Stimulated activated CD8-positive, alpha-beta memory T cell treated with anti-CD3 and anti-CD28 coated beads, Interleukin-15, amount 100 ng/mL, for 24 hours (primary cell): ENCODE results near the gene F13A1.

Experiments used
- DNase-seq: peaks from one replicate; pipeline ENCODE4 v3.0.0-alpha.2; 2020; ENCODE audit warnings: low read depth

Gene F13A1

DNA sequence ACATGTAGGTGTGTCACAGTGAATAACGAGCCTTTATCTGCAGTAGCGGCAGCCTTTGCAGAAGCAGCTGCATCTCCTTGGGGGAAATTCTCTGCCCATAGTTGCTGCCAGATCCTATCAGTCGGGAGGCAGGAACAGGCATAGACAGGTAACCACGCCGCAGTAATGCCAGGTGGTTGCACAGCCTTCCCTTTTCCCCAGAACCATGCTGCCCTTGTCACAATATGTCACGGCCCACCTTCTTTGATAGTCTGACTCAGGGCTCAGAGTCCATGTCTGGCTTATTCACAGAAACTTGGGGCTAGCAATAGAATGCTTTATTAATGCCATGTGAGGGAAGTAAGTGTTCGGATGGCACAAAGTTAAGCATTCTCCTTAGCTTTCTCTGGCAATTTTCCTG lies 76.6 kb downstream of the F13A1 start:
- DNase-seq: no peak

DNA sequence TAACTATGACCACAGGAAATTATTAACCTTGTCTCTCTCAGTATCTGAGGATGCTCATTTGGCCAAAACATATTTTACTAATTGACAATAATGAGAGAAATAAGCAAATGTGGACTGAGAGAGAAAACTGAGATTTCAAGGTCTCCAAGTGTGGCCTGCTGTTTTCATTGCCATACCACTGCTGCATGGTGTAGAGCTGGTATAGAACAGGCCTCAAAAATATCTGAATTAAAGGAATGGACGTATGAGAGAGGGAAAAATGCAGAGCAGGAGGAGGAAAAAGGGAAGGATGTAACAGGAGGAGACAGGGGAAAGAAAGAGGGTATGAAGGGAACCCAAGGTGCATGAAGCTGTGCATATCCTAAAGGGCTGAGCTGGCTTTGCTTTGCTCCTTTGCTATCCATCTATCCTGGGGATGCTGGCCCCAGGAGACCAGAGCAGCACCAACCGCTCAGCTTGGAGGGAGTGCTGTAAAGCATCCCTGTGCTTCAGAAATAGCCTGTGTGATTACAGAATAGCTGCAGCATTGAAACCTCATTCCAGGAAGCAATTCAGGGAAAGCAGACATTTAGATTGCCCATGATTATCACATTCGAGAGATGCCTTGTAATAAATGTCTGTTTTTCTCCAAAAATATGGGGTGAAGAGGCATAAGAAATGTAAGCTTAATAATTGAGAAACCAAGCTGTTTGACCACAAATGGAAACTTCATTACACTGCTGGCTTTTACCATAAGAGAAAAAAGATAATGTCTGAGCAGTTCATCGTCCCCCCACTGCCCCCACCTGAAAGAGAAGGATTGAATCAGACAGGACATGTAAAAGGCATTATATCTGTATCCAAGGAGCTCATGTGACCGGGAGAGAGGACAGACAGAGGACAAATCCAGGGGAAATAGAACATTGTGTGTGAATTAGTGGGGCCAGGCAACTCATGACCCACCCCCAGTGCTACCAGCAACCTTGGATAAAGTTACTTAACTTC lies 80.6 kb downstream of the F13A1 start:
- DNase-seq: no peak

DNA sequence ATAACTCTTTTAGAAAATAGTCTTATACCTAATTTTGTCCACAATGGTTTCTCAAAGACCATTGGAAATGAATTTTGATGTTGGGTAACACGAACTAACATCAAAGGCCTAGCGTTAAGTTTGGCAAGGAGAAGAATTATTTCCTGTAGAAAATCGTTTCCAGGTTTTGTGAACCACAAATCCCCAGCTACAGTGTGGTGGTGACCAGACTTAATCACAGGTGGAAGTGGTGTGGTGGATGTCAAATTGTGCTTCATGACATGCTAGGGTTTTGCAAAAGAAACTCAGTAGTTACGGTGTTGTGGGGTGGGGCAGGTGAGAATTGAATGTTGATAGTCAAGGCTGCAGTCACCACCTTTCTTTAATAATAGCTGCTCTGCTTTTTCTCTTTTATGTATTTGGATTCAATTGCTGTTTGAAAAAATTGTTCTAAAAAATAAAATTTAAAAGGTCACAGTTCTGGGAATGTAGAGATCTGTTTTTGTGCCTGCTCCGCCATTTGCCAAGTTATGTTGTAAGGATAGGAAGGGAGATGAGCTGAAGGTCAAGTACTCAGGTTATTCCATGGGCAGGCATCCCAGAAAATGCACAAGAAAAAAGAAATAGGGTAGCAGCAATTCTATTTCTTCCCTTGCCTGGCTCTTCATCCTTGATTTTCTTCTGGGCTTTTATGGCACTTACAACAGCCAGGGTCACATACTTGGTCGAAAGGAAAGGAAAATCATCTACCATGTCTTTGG lies 83.6 kb downstream of the F13A1 start:
- no peak for DNase-seq

GRCh38 chr6:6235786-6236185 lies 84.7 kb downstream of the F13A1 start:
- no peak for DNase-seq

GRCh38 chr6:6234963-6235362 lies 85.5 kb downstream of the F13A1 start:
- no peak for DNase-seq

DNA sequence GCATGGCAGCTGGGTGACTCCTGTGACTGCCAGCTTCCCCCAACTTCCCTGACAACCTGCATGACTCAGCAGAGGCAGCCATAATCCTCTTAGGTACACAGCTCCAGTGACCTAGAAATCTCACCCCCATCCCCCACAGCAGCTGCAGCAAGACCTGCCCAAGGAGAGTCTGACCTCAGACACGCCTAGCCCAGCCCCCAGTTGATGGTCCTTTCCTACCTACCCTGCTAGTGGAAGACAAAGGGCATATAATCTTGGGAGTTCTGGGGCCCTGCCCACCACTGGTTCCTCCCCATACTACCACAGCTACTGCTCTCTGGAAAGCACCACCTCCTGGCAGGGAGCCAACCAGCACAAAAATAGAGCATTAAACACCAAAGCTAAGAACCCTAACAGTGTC lies 90.2 kb downstream of the F13A1 start:
- no peak for DNase-seq

DNA sequence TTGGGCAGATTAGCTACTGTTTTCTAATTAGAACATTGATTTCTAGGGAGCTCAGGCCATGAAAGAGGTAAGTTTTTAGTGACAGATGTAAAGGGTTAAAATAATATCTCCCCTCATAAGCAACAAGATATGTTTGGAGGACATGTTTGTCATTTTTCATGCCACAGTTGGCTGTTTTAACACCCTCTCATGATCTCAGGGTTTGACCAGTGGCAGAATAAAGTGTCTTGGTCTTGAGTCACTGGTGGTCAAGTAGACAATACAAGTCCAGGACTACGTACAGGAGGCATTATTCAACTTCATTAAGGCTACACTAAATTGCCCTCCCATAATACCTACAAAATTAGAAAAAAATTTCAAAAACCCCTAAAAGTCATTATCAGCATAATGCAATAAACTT lies 92.6 kb downstream of the F13A1 start:
- no peak for DNase-seq

- no peak for DNase-seq
Observed at GRCh38 chr6:6225885-6226529, 94.5 kb downstream of the F13A1 start.

DNA sequence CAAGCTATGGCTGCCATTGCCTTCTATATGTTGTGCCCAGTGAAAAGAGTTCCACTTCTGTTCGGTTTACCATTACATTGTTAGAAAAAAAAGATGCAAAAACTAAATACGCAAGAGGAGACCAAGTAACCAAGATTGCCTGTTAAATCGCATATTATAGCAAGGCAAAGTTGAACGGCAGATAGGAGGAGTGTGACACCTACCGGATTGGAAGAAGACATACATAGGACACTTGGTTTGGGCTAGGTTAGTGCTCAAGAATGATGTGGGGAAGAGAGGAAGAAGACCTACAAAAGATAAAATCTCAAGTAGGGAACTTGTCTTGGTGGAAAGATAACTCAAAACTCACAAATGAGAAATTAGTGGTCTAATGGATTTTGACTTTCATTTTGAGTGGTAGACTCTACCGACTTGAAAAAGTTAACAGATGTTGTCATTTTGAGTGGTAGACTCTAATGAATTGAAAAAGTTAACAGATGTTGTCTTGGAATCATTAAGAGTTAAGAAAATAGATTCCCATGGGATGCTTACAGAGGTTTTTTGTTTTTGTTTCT lies 95.5 kb downstream of the F13A1 start:
- no peak for DNase-seq

DNA sequence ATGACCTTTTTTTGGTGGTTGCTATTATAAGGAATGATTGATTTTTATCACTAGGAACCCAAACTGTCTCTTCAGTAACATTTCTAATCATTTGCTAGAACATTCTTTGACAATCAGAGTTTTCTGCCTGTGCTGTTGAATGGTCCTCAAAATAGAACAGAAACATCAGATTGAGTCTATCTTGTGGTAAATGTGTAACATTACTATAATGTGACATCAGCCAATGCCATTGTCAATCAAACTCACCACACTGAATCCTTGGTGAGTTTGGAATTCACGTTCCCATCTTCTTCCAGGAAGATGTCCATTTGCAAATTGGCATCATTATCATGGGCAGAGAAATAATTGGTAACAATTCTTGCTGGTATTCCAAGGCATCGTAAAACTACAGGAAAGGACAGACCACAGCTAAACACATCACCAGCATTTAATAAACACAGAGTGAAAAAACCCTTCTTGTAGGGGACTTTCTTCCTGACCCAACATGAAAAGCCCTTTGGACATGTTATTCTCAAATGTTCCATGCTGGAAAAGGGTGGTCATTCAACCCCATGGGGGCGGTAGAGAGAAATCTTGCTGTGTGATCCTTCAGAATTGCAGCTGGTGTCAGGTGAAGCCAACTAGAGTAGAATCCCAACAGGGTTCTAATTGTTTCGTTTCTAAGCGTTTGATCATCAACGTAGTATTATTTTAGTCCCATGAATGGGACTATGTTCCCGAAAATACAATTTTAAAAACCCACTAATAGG lies 98.5 kb downstream of the F13A1 start:
- no peak for DNase-seq

DNA sequence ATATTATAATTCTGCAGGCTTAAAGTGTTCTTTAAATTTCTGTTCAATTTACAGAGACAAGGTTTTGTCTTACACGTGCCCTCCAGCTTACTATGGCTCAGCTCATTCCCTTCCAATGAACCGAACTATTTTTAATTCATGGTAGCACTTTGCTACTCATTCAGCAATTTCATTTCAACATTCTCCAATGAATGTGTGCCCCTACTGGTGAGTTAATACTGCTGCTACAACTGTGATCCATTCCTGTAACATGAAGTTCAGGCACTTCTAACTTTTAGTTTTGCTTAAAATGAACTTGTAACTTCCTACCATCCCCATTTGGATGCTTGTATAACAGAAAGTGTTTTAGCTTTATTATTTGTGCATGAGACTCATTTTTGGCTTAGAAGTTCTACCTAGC lies 99.7 kb downstream of the F13A1 start:
- DNase-seq: no peak

DNA sequence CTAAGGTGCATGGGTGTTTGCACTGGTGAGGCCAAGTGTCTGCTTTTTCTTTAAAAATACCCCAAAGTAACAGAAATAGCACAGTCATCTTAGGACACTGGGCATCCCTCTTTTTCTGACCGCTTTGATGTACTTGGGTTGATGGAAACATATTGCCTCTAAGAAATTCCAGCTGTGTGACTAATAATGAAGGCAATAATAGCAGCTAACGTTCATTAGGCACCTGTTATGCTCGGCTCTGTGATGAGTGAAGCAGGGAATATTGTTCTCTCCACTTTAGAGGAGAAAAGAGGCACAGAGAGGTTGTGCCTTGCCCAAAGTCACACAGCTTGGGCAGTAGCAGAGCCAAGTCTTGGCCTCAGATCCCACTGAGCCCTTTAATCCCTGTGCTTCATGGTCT lies 100.7 kb downstream of the F13A1 start:
- no peak for DNase-seq

GRCh38 chr6:6218759-6219085 lies 101.7 kb downstream of the F13A1 start:
- no peak for DNase-seq

DNA sequence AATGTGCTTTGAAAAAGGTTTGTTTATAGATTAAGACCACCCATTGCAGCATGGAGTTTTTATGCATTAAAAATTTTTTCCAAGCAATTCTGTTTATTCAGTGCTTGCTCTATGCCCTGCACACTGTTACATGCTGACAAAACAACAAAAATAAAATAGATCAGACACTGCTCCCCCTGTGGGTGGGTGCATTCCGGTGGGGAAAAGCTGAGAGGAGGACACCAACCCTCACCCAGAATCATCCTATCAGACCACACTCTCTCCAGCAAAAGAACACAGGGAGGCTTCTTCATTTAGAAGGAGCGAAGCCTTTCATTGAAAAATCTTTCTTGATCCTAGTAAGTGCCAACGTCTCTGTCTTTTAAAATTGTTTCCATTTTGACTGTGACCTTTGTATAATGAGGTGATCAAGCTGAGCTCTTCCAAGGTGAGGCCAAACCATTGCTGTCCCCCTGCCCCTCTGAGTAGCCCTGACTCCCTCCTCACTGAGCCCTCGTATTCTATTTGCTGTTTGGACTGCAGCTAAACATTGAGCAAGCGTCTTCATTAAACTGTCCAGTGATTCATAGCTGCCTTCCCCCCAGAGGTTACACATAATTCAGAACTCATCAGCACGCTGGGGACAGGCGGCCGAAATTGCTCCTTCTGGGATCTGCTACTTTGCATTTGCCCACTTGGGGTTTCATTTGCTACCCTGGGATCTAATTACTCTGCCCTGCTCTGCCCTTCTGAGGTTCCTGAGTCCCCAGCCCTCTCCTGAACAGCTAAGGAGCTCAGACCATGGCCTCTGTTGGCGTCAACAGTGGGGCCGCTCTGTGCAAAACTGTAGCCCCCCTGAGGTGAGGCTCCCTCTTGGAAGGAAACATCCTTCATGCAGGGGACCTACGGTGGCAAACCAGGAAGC lies 102.4 kb downstream of the F13A1 start:
- DNase-seq: no peak

GRCh38 chr6:6210994-6211393 lies 109.5 kb downstream of the F13A1 start:
- no peak for DNase-seq

- no peak for DNase-seq
Observed at GRCh38 chr6:6202886-6203285, 117.6 kb downstream of the F13A1 start.

DNA sequence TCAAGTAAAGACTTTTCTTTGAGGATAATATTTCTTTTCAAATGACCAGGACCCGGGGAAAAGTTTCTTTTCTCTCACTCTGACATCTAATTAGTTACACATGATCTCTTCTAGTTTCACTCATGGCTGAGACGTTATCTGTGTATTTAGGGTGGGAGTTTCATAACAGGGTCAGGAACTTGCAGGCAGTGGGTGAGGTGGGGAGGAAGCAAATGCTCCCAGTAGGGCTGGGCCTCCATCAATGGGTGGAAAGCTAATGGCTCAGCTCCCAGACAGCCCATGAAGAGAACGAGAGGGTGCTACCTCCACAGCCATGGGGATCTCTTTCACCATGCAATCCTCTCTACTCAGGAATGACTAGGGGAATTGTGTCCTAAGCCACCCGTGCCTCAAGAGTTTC lies 119.3 kb downstream of the F13A1 start:
- no peak for DNase-seq

- DNase-seq: no peak
Observed at GRCh38 chr6:6199678-6200077, 120.8 kb downstream of the F13A1 start.

GRCh38 chr6:6196762-6197161 lies 123.7 kb downstream of the F13A1 start:
- DNase-seq: no peak

- DNase-seq: no peak
Observed at GRCh38 chr6:6195080-6195479, 125.4 kb downstream of the F13A1 start.

GRCh38 chr6:6193221-6193745 lies 127.2 kb downstream of the F13A1 start:
- no peak for DNase-seq
